Activated B cell treated with CpG ODN at 0.5 μM for 24 hours (primary cell): Measurements from ENCODE around the gene GALNT10. TPM values are rescaled to one million over a fixed set of nuclear protein-coding genes. Genes with fewer than 3 reads are reported as not detected.

ENCODE experiments used
- ATAC-seq: fragments of 200-7000 bp; cut with Tn5 transposase; one replicate; pipeline ENCODE4 v1.10.0; 2021; ENCODE audit warnings: low read depth, mild to moderate bottlenecking, moderate library complexity
- CTCF ChIA-PET: fragments of 350-600 bp; sonication (Branson Sonifier 250); formaldehyde crosslinking; loops from one replicate; lab custom pipeline; 2021; ENCODE audit warnings: antibody characterized with exemption; lab: Charles Lee
- POLR2A ChIA-PET: fragments of 350-600 bp; sonication (Branson Sonifier 250); formaldehyde crosslinking; loops from one replicate; lab custom pipeline; 2021; ENCODE audit warnings: antibody characterized with exemption; lab: Charles Lee
- DNase-seq: peaks from one replicate; pipeline ENCODE4 v3.0.0; 2022
- H3K27ac Mint-ChIP-seq: one replicate; pipeline ENCODE4 v1.8.0; 2020; ENCODE audit warnings: mixed read lengths
- H3K27me3 Mint-ChIP-seq: one replicate; pipeline ENCODE4 v1.8.0; 2021; ENCODE audit warnings: mixed read lengths
- H3K36me3 Mint-ChIP-seq: one replicate; pipeline ENCODE4 v1.8.0; 2021; ENCODE audit warnings: low read depth, mixed read lengths
- H3K4me1 Mint-ChIP-seq: one replicate; pipeline ENCODE4 v1.8.0; 2021; ENCODE audit warnings: mixed read lengths
- H3K4me3 Mint-ChIP-seq: one replicate; pipeline ENCODE4 v1.8.0; 2020; ENCODE audit warnings: mild to moderate bottlenecking, mixed read lengths
- H3K9me3 Mint-ChIP-seq: one replicate; pipeline ENCODE4 v1.8.0; 2020; ENCODE audit warnings: mixed read lengths
- CTCF ChIP-seq: fragments of 200-600 bp; IDR thresholded peaks from one replicate; pipeline ENCODE4 v1.8.0; 2022; ENCODE audit warnings: antibody characterized with exemption, mild to moderate bottlenecking
- intact Hi-C: fragments of 100-400 bp; cut with micrococcal nuclease; formaldehyde crosslinking; loops from one replicate; pipeline ENCODE4 v1.15.1; 2024
- total RNA-seq: library from RNA; stranded (reverse); gene quantifications from 2 replicates; pipeline ENCODE4 v1.2.3, GENCODE V29; 2022

Gene GALNT10
- total RNA-seq, 1 donor from 2014 or later, result 41.5 TPM

GRCh38 chr5:154166901-154167791 lies 23.4 kb upstream of the GALNT10 start:
- Mint-ChIP-seq H3K4me1 (no peaks in the 10 kb centered on the region), H3K27me3 (peaks cover 31% of the 10 kb centered on the region), H3K4me3 (no peak overlapping the region), H3K27ac (no peak overlapping the region), H3K36me3 (no peaks in the 10 kb centered on the region), H3K9me3 (no peaks in the 10 kb centered on the region)
- ATAC-seq (no peak), DNase-seq (no peak)
- CTCF ChIA-PET, result no interaction called here
- no peak for TF ChIP-seq CTCF
- POLR2A ChIA-PET, result no interaction called here
- intact Hi-C loops, result no loop called here

- ChIA-PET CTCF (no interaction called here), POLR2A (no interaction called here)
- Mint-ChIP-seq H3K27me3 (peaks cover 24% of the 10 kb centered on the region), H3K9me3 (no peaks in the 10 kb centered on the region), H3K36me3 (no peaks in the 10 kb centered on the region), H3K4me3 (no peak overlapping the region), H3K4me1 (no peaks in the 10 kb centered on the region), H3K27ac (no peak overlapping the region)
- DNase-seq, result no peak
- TF ChIP-seq CTCF, result no peak
- no peak for ATAC-seq
- intact Hi-C loops, result no loop called here
These were observed 22.1 kb upstream of the GALNT10 start for GRCh38 chr5:154168395-154168794.

GRCh38 chr5:154172785-154173184 lies 17.7 kb upstream of the GALNT10 start:
- H3K4me1 Mint-ChIP-seq, result no peaks in the 10 kb centered on the region
- no peak for TF ChIP-seq CTCF
- H3K27ac Mint-ChIP-seq, result no peak overlapping the region
- no peaks in the 10 kb centered on the region for H3K9me3 Mint-ChIP-seq
- ChIA-PET POLR2A (no interaction called here), CTCF (no interaction called here)
- intact Hi-C loops, result no loop called here
- no peak overlapping the region for H3K4me3 Mint-ChIP-seq
- H3K27me3 Mint-ChIP-seq, result peaks cover 2% of the 10 kb centered on the region
- no peak for DNase-seq
- no peak for ATAC-seq
- no peaks in the 10 kb centered on the region for H3K36me3 Mint-ChIP-seq

- Mint-ChIP-seq H3K4me1 (no peaks in the 10 kb centered on the region), H3K27ac (no peak overlapping the region), H3K9me3 (no peaks in the 10 kb centered on the region), H3K27me3 (peaks cover 2% of the 10 kb centered on the region), H3K36me3 (no peaks in the 10 kb centered on the region), H3K4me3 (no peak overlapping the region)
- DNase-seq (no peak), ATAC-seq (no peak)
- TF ChIP-seq CTCF, result no peak
- intact Hi-C loops, result no loop called here
- ChIA-PET CTCF (interaction anchor here (1.4 to 1.8 kb wide), 3 partner anchors 15 to 102 kb away, joined by 4 to 9 read pairs (median 5); partner anchors contain the start of gene GALNT10), POLR2A (no interaction called here)
These were observed 16.4 kb upstream of the GALNT10 start for GRCh38 chr5:154174091-154174490.

- Mint-ChIP-seq H3K4me3 (no peak overlapping the region), H3K27ac (no peak overlapping the region), H3K36me3 (no peaks in the 10 kb centered on the region), H3K9me3 (no peaks in the 10 kb centered on the region), H3K27me3 (peaks cover 9% of the 10 kb centered on the region), H3K4me1 (peaks cover 2% of the 10 kb centered on the region)
- TF ChIP-seq CTCF, result no peak
- ATAC-seq (no peak), DNase-seq (no peak)
- intact Hi-C loops, result no loop called here
- ChIA-PET POLR2A (no interaction called here), CTCF (interaction anchor here (1.4 kb wide), 1 partner anchor 229 kb away, joined by 4 read pairs; no protein-coding TSS in a partner anchor)
These were observed 14.4 kb upstream of the GALNT10 start for GRCh38 chr5:154176181-154176580.
